Nephron progenitor cell (in vitro differentiated cells): ENCODE measurements around the gene MYO7A.
A peak's percentile ranks its signal among the peaks of the same experiment; 100 is the strongest.

Experiments
- DNase-seq: peaks from one replicate; pipeline ENCODE4 v3.0.0; 2021
- H3K27ac Mint-ChIP-seq: 2 replicates; pipeline ENCODE4 v1.8.0; 2021; ENCODE audit warnings: mild to moderate bottlenecking, moderate library complexity, mixed read lengths
- H3K27me3 Mint-ChIP-seq: 2 replicates; pipeline ENCODE4 v1.8.0; 2021; ENCODE audit warnings: mild to moderate bottlenecking, low read depth, mixed read lengths; ENCODE audit not compliant: poor library complexity
- H3K36me3 Mint-ChIP-seq: 2 replicates; pipeline ENCODE4 v1.8.0; 2021; ENCODE audit warnings: low read depth, mixed read lengths
- H3K4me1 Mint-ChIP-seq: 2 replicates; pipeline ENCODE4 v1.8.0; 2021; ENCODE audit warnings: mixed read lengths
- H3K4me3 Mint-ChIP-seq: 2 replicates; pipeline ENCODE4 v1.8.0; 2021; ENCODE audit warnings: mild to moderate bottlenecking, moderate library complexity, mixed read lengths
- H3K9me3 Mint-ChIP-seq: 2 replicates; pipeline ENCODE4 v1.8.0; 2021; ENCODE audit warnings: mild to moderate bottlenecking, moderate library complexity, mixed read lengths
- TF ChIP-seq, protein P1 (sequence below): fragments of 200-600 bp; sonication (generic); IDR thresholded peaks from 2 replicates; pipeline ENCODE4 v1.5.0; 2021; ENCODE audit warnings: antibody characterized with exemption

MYO7A gene

DNA sequence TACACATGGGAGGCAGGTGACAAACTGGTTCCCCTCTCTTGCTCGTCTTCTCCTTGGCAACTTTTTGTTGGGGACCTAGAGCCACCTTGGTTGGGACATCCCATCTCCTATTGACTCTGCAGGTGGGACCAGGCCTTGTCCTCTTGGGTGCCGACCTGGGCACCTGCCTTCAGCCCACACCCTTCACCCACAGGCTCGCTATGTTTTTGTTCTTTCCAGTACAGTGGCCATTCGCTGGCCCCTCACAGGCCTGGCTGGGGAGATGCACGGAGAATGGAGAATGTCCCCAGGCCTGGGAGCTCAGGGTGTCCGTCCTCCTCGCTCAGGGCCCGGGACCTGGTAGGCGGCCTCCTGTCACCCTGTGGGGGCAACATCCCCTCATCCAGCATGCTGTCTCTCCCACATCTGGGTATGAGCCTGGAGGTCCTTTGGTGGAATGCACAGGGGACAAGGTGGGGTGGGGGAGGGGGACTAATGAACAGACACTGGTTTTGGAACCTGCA lies 40.3 kb upstream of the MYO7A start:
- TF ChIP-seq, protein P1, sequence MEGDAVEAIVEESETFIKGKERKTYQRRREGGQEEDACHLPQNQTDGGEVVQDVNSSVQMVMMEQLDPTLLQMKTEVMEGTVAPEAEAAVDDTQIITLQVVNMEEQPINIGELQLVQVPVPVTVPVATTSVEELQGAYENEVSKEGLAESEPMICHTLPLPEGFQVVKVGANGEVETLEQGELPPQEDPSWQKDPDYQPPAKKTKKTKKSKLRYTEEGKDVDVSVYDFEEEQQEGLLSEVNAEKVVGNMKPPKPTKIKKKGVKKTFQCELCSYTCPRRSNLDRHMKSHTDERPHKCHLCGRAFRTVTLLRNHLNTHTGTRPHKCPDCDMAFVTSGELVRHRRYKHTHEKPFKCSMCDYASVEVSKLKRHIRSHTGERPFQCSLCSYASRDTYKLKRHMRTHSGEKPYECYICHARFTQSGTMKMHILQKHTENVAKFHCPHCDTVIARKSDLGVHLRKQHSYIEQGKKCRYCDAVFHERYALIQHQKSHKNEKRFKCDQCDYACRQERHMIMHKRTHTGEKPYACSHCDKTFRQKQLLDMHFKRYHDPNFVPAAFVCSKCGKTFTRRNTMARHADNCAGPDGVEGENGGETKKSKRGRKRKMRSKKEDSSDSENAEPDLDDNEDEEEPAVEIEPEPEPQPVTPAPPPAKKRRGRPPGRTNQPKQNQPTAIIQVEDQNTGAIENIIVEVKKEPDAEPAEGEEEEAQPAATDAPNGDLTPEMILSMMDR, result no peak
- Mint-ChIP-seq H3K4me1 (peaks cover 27% of the 10 kb centered on the region), H3K36me3 (no peaks in the 10 kb centered on the region), H3K4me3 (no peak overlapping the region), H3K9me3 (no peaks in the 10 kb centered on the region), H3K27me3 (peaks cover 7% of the 10 kb centered on the region), H3K27ac (no peak overlapping the region)
- no peak for DNase-seq

DNA sequence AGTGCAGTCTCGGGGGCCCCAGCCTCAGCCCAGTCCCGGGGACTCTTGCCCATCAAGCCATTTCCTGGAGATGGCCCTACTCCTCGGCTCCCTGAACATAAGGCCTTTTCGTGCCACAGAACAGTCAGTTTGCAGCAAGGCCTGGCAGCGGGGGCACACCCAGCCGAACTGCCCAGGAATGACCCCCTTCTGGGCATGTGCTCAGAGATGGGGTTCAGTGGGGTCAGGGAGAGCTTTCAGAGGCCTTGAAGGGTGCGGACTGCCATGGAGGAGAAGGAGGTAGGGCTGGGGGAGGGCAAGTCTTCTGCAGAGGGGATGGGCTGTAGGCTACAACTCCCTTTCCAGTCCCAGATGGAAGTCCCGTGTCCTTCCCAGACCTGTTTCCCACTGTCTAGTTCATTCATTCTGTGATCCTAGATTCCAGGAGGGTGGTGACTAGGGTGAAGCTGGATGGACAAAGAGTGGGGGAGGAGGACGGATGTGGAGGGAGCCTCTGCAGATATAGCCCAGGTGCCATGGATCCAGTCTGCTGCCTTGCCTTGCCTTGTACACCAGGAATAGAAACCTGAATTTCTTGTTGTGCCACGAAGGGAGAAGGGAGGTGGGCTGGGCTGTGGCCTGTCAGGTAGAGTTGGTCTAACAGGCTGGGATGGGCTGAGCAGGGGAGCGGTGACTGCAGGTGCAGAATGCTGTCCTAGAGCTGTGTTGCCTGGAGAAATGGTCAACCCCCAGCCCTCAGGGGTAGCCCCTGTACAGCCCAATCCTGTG lies 39.6 kb upstream of the MYO7A start:
- Mint-ChIP-seq H3K4me1 (peaks cover 20% of the 10 kb centered on the region), H3K36me3 (no peaks in the 10 kb centered on the region), H3K4me3 (no peak overlapping the region), H3K9me3 (no peaks in the 10 kb centered on the region), H3K27me3 (peaks cover 7% of the 10 kb centered on the region), H3K27ac (no peak overlapping the region)
- DNase-seq, result no peak
- TF ChIP-seq, protein P1, result no peak

DNA sequence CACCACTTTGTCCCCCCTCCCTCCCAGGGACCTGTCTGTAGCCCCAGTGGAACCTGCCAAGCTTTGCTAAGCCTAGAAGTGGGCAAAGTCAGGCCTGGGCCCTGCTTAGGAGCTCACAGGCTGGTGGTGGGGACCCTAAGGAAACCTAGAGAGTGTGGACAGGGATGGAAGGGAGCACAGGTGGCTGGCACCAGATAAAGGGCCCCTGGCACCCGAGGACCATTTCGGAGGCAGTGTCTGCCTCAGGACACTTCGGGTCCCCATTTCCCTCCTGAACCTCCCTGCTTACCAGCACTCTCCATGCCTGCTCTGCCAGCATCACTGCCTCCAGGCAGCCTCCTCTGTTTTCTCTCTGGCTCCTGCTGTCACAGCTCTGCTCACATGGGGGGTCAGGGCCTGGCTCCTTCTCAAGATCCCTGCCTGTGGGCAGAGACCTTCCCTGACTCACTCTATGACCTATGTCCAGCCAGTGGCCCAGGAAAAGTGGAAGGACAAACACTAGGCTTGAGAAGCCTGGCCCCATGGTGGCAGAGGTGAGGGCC lies 39.0 kb upstream of the MYO7A start:
- Mint-ChIP-seq H3K27ac (no peak overlapping the region), H3K36me3 (no peaks in the 10 kb centered on the region), H3K27me3 (peaks cover 7% of the 10 kb centered on the region), H3K4me1 (peaks cover 16% of the 10 kb centered on the region), H3K9me3 (no peaks in the 10 kb centered on the region), H3K4me3 (no peak overlapping the region)
- no peak for DNase-seq
- TF ChIP-seq, protein P1, result no peak

DNA sequence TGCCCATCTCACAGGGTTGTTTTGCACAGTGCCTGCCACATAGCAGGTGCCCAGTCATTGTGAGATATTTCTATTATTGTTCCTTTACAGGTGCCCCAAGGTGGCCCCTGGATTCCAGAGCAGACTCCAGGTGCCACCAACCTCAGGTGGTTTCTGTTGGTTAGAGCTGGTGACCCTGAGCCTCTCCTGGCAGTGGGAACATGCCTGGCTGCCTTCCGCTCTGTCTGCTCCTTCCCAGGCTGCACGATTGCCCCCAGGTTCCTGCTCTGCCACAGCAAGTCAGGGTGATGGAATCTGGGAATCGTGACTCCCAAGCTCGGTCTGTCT lies 38.0 kb upstream of the MYO7A start:
- H3K4me1 Mint-ChIP-seq, result peaks cover 13% of the 10 kb centered on the region
- no peak overlapping the region for H3K4me3 Mint-ChIP-seq
- H3K27me3 Mint-ChIP-seq, result peaks cover 7% of the 10 kb centered on the region
- DNase-seq, result no peak
- TF ChIP-seq, protein P1, result no peak
- H3K36me3 Mint-ChIP-seq, result no peaks in the 10 kb centered on the region
- no peaks in the 10 kb centered on the region for H3K9me3 Mint-ChIP-seq
- peak overlapping the region; percentile 48 for H3K27ac Mint-ChIP-seq

DNA sequence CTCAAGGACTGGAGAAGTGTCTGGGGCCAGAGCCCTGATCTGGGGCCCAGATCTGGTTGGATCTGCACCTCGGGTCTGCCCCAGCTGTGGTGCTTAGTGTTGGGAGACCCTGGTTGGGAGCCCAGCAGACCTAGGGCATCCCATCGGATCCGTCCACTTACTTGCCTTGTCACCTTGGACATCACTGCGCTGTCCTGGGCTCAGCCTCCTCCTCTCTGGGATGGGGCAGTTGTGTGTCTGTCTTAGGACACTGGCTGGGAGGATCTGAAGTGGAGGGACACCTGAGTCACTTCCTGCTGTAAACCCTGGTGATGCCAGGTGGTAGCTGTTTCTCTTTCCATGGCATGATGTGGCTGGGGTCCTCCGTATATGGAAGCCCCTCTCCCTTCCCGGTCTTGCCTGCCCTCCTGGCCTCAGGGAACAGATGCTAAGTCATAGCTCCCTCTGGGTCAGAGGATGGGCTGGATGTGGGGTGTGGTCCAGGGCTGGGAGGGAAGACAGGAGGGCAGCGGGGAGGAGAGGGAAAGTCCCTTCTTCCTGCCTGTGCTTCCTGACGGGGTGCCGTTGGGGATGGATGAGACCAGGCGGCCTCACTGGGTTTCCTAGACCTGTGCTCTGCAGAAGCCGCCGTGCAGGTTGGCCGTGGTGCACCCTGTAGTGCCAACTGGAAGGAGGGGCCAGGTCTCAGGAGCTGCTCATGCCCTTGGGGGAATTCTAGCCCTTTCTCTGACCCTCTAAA lies 37.5 kb upstream of the MYO7A start:
- no peak overlapping the region for H3K4me3 Mint-ChIP-seq
- DNase-seq, result no peak
- H3K4me1 Mint-ChIP-seq, result peaks cover 13% of the 10 kb centered on the region
- peaks cover 7% of the 10 kb centered on the region for H3K27me3 Mint-ChIP-seq
- TF ChIP-seq, protein P1, result no peak
- H3K9me3 Mint-ChIP-seq, result no peaks in the 10 kb centered on the region
- H3K27ac Mint-ChIP-seq, result peak overlapping the region; percentile 48
- H3K36me3 Mint-ChIP-seq, result no peaks in the 10 kb centered on the region
